DND-41 (cell line): ENCODE measurements around the gene CCDC185.
"Not testable (repeated sequence)": the region's sequence is repeated elsewhere in the genome, so short reads cannot be mapped to it uniquely, and the experiment has no call there.

Source experiments
- ATAC-seq: fragments of 200-7000 bp; cut with Tn5 transposase; 3 replicates; pipeline ENCODE4 v1.9.1; 2021; ENCODE audit warnings: low read depth; ENCODE audit not compliant: insufficient read depth
- DNase-seq: peaks from one replicate; pipeline ENCODE4 v3.0.0-alpha.2; 2020
- H2AFZ ChIP-seq: 2 replicates; pipeline ENCODE4 v1.6.0; 2012; ENCODE audit warnings: low read depth, low read length
- H3K27ac ChIP-seq: 2 replicates; pipeline ENCODE4 v1.5.1; 2012; ENCODE audit warnings: low read length, inconsistent platforms
- H3K27me3 ChIP-seq: fragments of 200-600 bp; sonication (generic); 2 replicates; pipeline ENCODE4 v1.6.0; 2012; ENCODE audit warnings: low read length, mild to moderate bottlenecking, inconsistent platforms; ENCODE audit not compliant: insufficient read depth, poor library complexity
- H3K36me3 ChIP-seq: 2 replicates; pipeline ENCODE4 v1.5.1; 2012; ENCODE audit warnings: low read length, inconsistent platforms; ENCODE audit not compliant: insufficient read depth
- H3K4me1 ChIP-seq: 2 replicates; pipeline ENCODE4 v1.5.1; 2012; ENCODE audit warnings: mild to moderate bottlenecking, low read length; ENCODE audit not compliant: insufficient read depth
- H3K4me2 ChIP-seq: 2 replicates; pipeline ENCODE4 v1.6.0; 2012; ENCODE audit warnings: mild to moderate bottlenecking, moderate library complexity, low read length, inconsistent platforms; ENCODE audit not compliant: insufficient read depth
- H3K4me3 ChIP-seq, 2 experiments: fragments of 200-600 bp in 1 of 2; shearing (Covaris generic) in 1 of 2; 2 replicates each; pipeline ENCODE4 v1.5.1; 2012 to 2016; ENCODE audit warnings: inconsistent platforms in 2 of 2, low read length in 2 of 2, mild to moderate bottlenecking in 2 of 2, low read depth in 1 of 2, moderate library complexity in 1 of 2
- H3K79me2 ChIP-seq: 2 replicates; pipeline ENCODE4 v1.6.0; 2012; ENCODE audit warnings: low read length, inconsistent platforms; ENCODE audit not compliant: insufficient read depth
- H3K9ac ChIP-seq: 2 replicates; pipeline ENCODE4 v1.6.0; 2012; ENCODE audit warnings: low read depth, mild to moderate bottlenecking, inconsistent platforms, low read length, moderate library complexity
- H3K9me3 ChIP-seq: 2 replicates; pipeline ENCODE4 v1.5.1; 2012; ENCODE audit warnings: low read length, moderate library complexity, mild to moderate bottlenecking, inconsistent platforms; ENCODE audit not compliant: insufficient read depth, severe bottlenecking
- H4K20me1 ChIP-seq: 2 replicates; pipeline ENCODE4 v1.6.0; 2012; ENCODE audit warnings: low read length; ENCODE audit not compliant: insufficient read depth
- CTCF ChIP-seq: IDR thresholded peaks from 2 replicates; pipeline ENCODE4 v1.5.1; 2012; ENCODE audit warnings: borderline replicate concordance, low read length, moderate library complexity, mild to moderate bottlenecking; ENCODE audit not compliant: poor library complexity, severe bottlenecking; ENCODE audit errors: extremely low read depth
- EZH2 ChIP-seq: IDR thresholded peaks from 3 replicates; pipeline ENCODE4 v1.6.1; 2012; ENCODE audit warnings: borderline replicate concordance, low read depth, mild to moderate bottlenecking, moderate library complexity, low read length, inconsistent platforms; ENCODE audit not compliant: severe bottlenecking

The CCDC185 gene

DNA sequence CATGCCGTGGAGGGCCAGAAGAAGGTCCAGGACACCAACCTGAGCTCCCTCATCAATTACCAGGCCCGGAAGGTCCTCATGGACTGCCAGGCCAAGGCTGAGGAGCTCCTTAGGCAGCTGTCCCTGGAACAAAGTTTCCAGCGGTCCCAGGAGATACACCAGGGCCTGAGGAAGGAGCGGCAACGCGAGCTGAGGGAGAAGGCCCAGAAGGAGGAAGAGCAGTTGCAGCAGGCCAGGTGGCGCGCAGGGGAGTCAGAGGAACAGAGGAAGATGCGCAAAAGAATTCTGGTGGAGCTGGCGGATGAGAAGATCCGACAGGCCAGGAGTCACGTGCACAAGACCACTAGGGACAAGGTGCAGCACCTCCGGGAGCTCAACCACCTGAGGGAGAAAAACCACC lies 1.5 kb downstream of the CCDC185 start:
- Histone ChIP-seq H3K4me3 (no peak overlapping the region), H3K36me3 (no peaks in the 10 kb centered on the region), H3K27me3 (no peaks in the 10 kb centered on the region), H3K79me2 (no peaks in the 10 kb centered on the region), H3K9ac (no peak overlapping the region), H3K9me3 (no peaks in the 10 kb centered on the region), H3K4me2 (no peak overlapping the region), H3K4me1 (no peaks in the 10 kb centered on the region), H3K27ac (no peak overlapping the region), H4K20me1 (no peaks in the 10 kb centered on the region), H2AFZ (no peak overlapping the region)
- TF ChIP-seq CTCF = no peak
- DNase-seq (no peak), ATAC-seq (no peak)

- not testable (repeated sequence) for ATAC-seq, H3K9me3 ChIP-seq, H3K4me2 ChIP-seq, DNase-seq, H4K20me1 ChIP-seq, H3K27ac ChIP-seq, H3K27me3 ChIP-seq, H3K4me3 ChIP-seq, H2AFZ ChIP-seq, H3K9ac ChIP-seq, H3K79me2 ChIP-seq, H3K4me1 ChIP-seq, H3K36me3 ChIP-seq
Measured at GRCh38 chr1:223399393-223399792, 6.2 kb downstream of the CCDC185 start.

- H3K4me2 ChIP-seq = no peak overlapping the region
Measured at GRCh38 chr1:223401873-223402789, 8.9 kb downstream of the CCDC185 start.

DNA sequence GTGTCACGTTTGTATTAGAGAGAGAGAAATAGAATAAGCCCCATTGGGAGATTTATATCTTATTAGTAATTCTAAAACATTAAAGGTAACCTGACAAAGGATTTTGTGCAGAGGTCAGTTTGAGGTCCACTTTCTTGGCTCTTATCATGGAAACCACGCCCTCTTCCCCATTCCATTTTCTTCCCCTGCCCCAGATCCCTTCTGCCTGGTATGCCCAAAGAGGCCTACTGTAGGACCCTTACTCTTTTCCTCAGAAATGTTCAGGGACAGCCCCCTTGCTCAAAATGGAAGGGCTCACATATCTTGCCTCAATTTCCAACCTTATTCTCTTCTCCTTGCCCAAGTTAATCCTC lies 9.6 kb downstream of the CCDC185 start:
- Histone ChIP-seq H3K36me3 (no peaks in the 10 kb centered on the region), H3K4me3 (no peak overlapping the region), H3K9me3 (no peaks in the 10 kb centered on the region), H3K79me2 (no peaks in the 10 kb centered on the region), H3K9ac (no peak overlapping the region), H2AFZ (no peak overlapping the region), H3K4me1 (no peaks in the 10 kb centered on the region), H3K4me2 (no peak overlapping the region), H4K20me1 (no peaks in the 10 kb centered on the region), H3K27ac (no peak overlapping the region), H3K27me3 (no peaks in the 10 kb centered on the region)
- TF ChIP-seq EZH2 (no peak), CTCF (no peak)
- no peak for ATAC-seq
- DNase-seq = no peak

More at GRCh38 chr1:223401873-223402789, 8.9 kb downstream of the CCDC185 start:
- no peaks in the 10 kb centered on the region for H3K79me2 ChIP-seq
- no peak overlapping the region for H2AFZ ChIP-seq
- H3K27ac ChIP-seq = no peak overlapping the region
- H3K27me3 ChIP-seq = no peaks in the 10 kb centered on the region
- DNase-seq (no peak), ATAC-seq (no peak)
- H3K9ac ChIP-seq = no peak overlapping the region
- H3K4me1 ChIP-seq = no peaks in the 10 kb centered on the region
- H3K9me3 ChIP-seq = no peaks in the 10 kb centered on the region
- H4K20me1 ChIP-seq = no peaks in the 10 kb centered on the region
- TF ChIP-seq CTCF = no peak
- no peak for TF ChIP-seq EZH2
- no peak overlapping the region for H3K4me3 ChIP-seq
- no peaks in the 10 kb centered on the region for H3K36me3 ChIP-seq
